Fibroblast of skin of scalp (primary cell): ENCODE results near the gene CWF19L2. TPM values are rescaled to one million over a fixed set of nuclear protein-coding genes. Genes with fewer than 3 reads are reported as not detected.
A peak's percentile ranks its signal among the peaks of the same experiment; 100 is the strongest.
"Not testable (repeated sequence)": the region's sequence is repeated elsewhere in the genome, so short reads cannot be mapped to it uniquely, and the experiment has no call there.

Experiments used
- DNase-seq: peaks from one replicate; pipeline ENCODE4 v3.0.0-alpha.2; 2013
- polyA plus RNA-seq, 2 experiments: library from polyadenylated mRNA; unstranded; fragments of 120-200 nt; gene quantifications; one replicate each; pipeline ENCODE4 v1.2.1, GENCODE V29; 2013; ENCODE audit not compliant: insufficient read length in 2 of 2

Gene CWF19L2
- 6.0 TPM for polyA plus RNA-seq (2013, experiment 1 of 2; ENCODE audit: insufficient read length)
- 6.9 TPM for polyA plus RNA-seq (2013, experiment 2 of 2; ENCODE audit: insufficient read length)

GRCh38 chr11:107457558-107458271 lies at the start of gene CWF19L2:
Gene CWF19L2, minus strand, starts transcription at chr11:107457825. Its CDS starts 9 bp downstream, at chr11:107457816.
- peak; percentile 96 for DNase-seq

- DNase-seq = no peak
Observed at GRCh38 chr11:107505647-107506225, 48.1 kb upstream of the CWF19L2 start.

GRCh38 chr11:107504981-107505380 lies 47.4 kb upstream of the CWF19L2 start:
- DNase-seq = no peak

GRCh38 chr11:107501713-107502112 lies 44.1 kb upstream of the CWF19L2 start:
- DNase-seq = no peak

- not testable (repeated sequence) for DNase-seq
Observed at GRCh38 chr11:107497371-107497770, 39.7 kb upstream of the CWF19L2 start.

GRCh38 chr11:107496011-107496410 lies 38.4 kb upstream of the CWF19L2 start:
- DNase-seq = peak; percentile 34

GRCh38 chr11:107494055-107494454 lies 36.4 kb upstream of the CWF19L2 start:
- DNase-seq = no peak

GRCh38 chr11:107493117-107493516 lies 35.5 kb upstream of the CWF19L2 start:
- DNase-seq = peak; percentile 18

GRCh38 chr11:107490836-107491235 lies 33.2 kb upstream of the CWF19L2 start:
- DNase-seq = no peak

- DNase-seq = no peak
Observed at GRCh38 chr11:107482234-107482633, 24.6 kb upstream of the CWF19L2 start.

- no peak for DNase-seq
Observed at GRCh38 chr11:107478922-107479321, 21.3 kb upstream of the CWF19L2 start.

GRCh38 chr11:107477820-107478219 lies 20.2 kb upstream of the CWF19L2 start:
- DNase-seq = no peak

GRCh38 chr11:107473792-107474191 lies 16.2 kb upstream of the CWF19L2 start:
- DNase-seq = peak; percentile 7

GRCh38 chr11:107472966-107473365 lies 15.3 kb upstream of the CWF19L2 start:
- no peak for DNase-seq

- peak; percentile 24 for DNase-seq
Observed at GRCh38 chr11:107468596-107468995, 11.0 kb upstream of the CWF19L2 start.

- no peak for DNase-seq
Observed at GRCh38 chr11:107467696-107468095, 10.1 kb upstream of the CWF19L2 start.

GRCh38 chr11:107466275-107466866 lies 8.7 kb upstream of the CWF19L2 start:
- DNase-seq = not testable (repeated sequence)

GRCh38 chr11:107457205-107457557 lies 444 bp downstream of the CWF19L2 start:
- DNase-seq = no peak

- DNase-seq = no peak
Observed at GRCh38 chr11:107453594-107454286, 3.9 kb downstream of the CWF19L2 start.

- no peak for DNase-seq
Observed at GRCh38 chr11:107446822-107447431, 10.7 kb downstream of the CWF19L2 start.

- no peak for DNase-seq
Observed at GRCh38 chr11:107442715-107443215, 14.9 kb downstream of the CWF19L2 start.

- DNase-seq = no peak
Observed at GRCh38 chr11:107439586-107440167, 17.9 kb downstream of the CWF19L2 start.
